ENCODE measurements around the gene HUWE1.

HUWE1 gene

GRCh38 chrX:53656845-53657244 is 29.7 kb downstream of the HUWE1 start:
- TF ChIP-seq TCF12 (IDR thresholded peaks at IDR 0.05; ENCODE audit: low read depth) = no peak
- no peak for TF ChIP-seq YY1 (IDR thresholded peaks at IDR 0.05; ENCODE audit: low read depth)
- no peak for TF ChIP-seq REST (IDR thresholded peaks at IDR 0.05; ENCODE audit: low read depth)
- TF ChIP-seq CEBPB (IDR thresholded peaks at IDR 0.05) = no peak
- TF ChIP-seq TEAD4 (IDR thresholded peaks at IDR 0.05) = no peak
- no peak for TF ChIP-seq EP300 (IDR thresholded peaks at IDR 0.05; ENCODE audit: borderline replicate concordance)
- no peak for TF ChIP-seq RAD21 (IDR thresholded peaks at IDR 0.05; ENCODE audit: low read depth)
- TF ChIP-seq ZBTB7A (IDR thresholded peaks at IDR 0.05; ENCODE audit: low read depth) = no peak

GRCh38 chrX:53654376-53654775 is 32.1 kb downstream of the HUWE1 start:
- TF ChIP-seq TAF1 (IDR thresholded peaks at IDR 0.05; ENCODE audit: low read depth) (no peak), REST (IDR thresholded peaks at IDR 0.05; ENCODE audit: low read depth) (no peak), YY1 (IDR thresholded peaks at IDR 0.05; ENCODE audit: low read depth) (no peak), NFIC (IDR thresholded peaks at IDR 0.05) (no peak), EP300 (IDR thresholded peaks at IDR 0.05; ENCODE audit: borderline replicate concordance) (no peak), RAD21 (IDR thresholded peaks at IDR 0.05; ENCODE audit: low read depth) (no peak), MAX (IDR thresholded peaks at IDR 0.05) (no peak)

GRCh38 chrX:53644751-53645150 is 41.8 kb downstream of the HUWE1 start:
- TF ChIP-seq EGR1 (IDR thresholded peaks at IDR 0.05) (no peak), EP300 (IDR thresholded peaks at IDR 0.05; ENCODE audit: borderline replicate concordance) (no peak), ZBTB7A (IDR thresholded peaks at IDR 0.05; ENCODE audit: low read depth) (no peak), RAD21 (IDR thresholded peaks at IDR 0.05; ENCODE audit: low read depth) (no peak), NFIC (IDR thresholded peaks at IDR 0.05) (no peak), REST (IDR thresholded peaks at IDR 0.05; ENCODE audit: low read depth) (no peak), CEBPB (IDR thresholded peaks at IDR 0.05) (no peak), TCF12 (IDR thresholded peaks at IDR 0.05; ENCODE audit: low read depth) (no peak), USF1 (IDR thresholded peaks at IDR 0.05) (no peak), FOXM1 (IDR thresholded peaks at IDR 0.05; ENCODE audit: borderline replicate concordance, low read depth) (no peak), TEAD4 (IDR thresholded peaks at IDR 0.05) (no peak), MAX (IDR thresholded peaks at IDR 0.05) (no peak), CREB1 (IDR thresholded peaks at IDR 0.05; ENCODE audit: low read depth) (no peak), TAF1 (IDR thresholded peaks at IDR 0.05; ENCODE audit: low read depth) (no peak), YY1 (IDR thresholded peaks at IDR 0.05; ENCODE audit: low read depth) (no peak)

- TF ChIP-seq USF1 (IDR thresholded peaks at IDR 0.05) (no peak), EGR1 (IDR thresholded peaks at IDR 0.05) (no peak), TEAD4 (IDR thresholded peaks at IDR 0.05) (no peak), ZBTB7A (IDR thresholded peaks at IDR 0.05; ENCODE audit: low read depth) (no peak), TAF1 (IDR thresholded peaks at IDR 0.05; ENCODE audit: low read depth) (no peak), EP300 (IDR thresholded peaks at IDR 0.05; ENCODE audit: borderline replicate concordance) (no peak), CREB1 (IDR thresholded peaks at IDR 0.05; ENCODE audit: low read depth) (no peak), CEBPB (IDR thresholded peaks at IDR 0.05) (no peak)
Measured at GRCh38 chrX:53642337-53642736, 44.2 kb downstream of the HUWE1 start.

- TF ChIP-seq ZBTB7A (IDR thresholded peaks at IDR 0.05; ENCODE audit: low read depth) (no peak), TAF1 (IDR thresholded peaks at IDR 0.05; ENCODE audit: low read depth) (no peak), USF1 (IDR thresholded peaks at IDR 0.05) (no peak), REST (IDR thresholded peaks at IDR 0.05; ENCODE audit: low read depth) (no peak), TCF12 (IDR thresholded peaks at IDR 0.05; ENCODE audit: low read depth) (no peak), YY1 (IDR thresholded peaks at IDR 0.05; ENCODE audit: low read depth) (no peak), RAD21 (IDR thresholded peaks at IDR 0.05; ENCODE audit: low read depth) (no peak), NFIC (IDR thresholded peaks at IDR 0.05) (no peak), CREB1 (IDR thresholded peaks at IDR 0.05; ENCODE audit: low read depth) (no peak), EGR1 (IDR thresholded peaks at IDR 0.05) (no peak), FOXM1 (IDR thresholded peaks at IDR 0.05; ENCODE audit: borderline replicate concordance, low read depth) (no peak), MAX (IDR thresholded peaks at IDR 0.05) (no peak), EP300 (IDR thresholded peaks at IDR 0.05; ENCODE audit: borderline replicate concordance) (no peak), TEAD4 (IDR thresholded peaks at IDR 0.05) (no peak), CEBPB (IDR thresholded peaks at IDR 0.05) (no peak)
Measured at GRCh38 chrX:53639257-53639656, 47.3 kb downstream of the HUWE1 start.
